GM18868 (cell line): ENCODE data around the gene IZUMO1R.
"Not testable (repeated sequence)": the region's sequence is repeated elsewhere in the genome, so short reads cannot be mapped to it uniquely, and the experiment has no call there.

Experiments used
- ATAC-seq: cut with Tn5 transposase; IDR thresholded peaks from one replicate; pipeline ENCODE4 v1.9.1; 2021; ENCODE audit warnings: mild to moderate bottlenecking, moderate library complexity; ENCODE audit not compliant: unreplicated experiment

Gene IZUMO1R

DNA sequence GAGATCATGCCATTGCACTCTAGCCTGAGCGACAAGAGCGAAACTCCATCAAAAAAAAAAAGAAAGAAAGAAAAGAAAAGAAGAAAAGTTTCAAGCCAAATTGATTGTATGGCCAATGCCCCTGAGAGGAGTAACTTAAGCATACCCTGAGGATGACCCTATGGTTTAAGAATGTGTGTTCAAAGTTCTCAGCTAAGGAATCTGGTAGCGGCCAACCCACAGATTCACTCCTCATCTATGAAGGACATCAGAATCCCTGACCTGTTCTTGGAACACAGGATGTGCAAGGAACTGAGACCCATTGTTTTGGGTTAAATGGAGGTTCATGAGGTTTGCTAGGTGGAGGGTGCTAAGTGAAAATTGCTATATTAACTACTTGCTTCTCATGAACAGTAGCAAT, 18.1 kb downstream of the IZUMO1R start:
- ATAC-seq: no peak

DNA sequence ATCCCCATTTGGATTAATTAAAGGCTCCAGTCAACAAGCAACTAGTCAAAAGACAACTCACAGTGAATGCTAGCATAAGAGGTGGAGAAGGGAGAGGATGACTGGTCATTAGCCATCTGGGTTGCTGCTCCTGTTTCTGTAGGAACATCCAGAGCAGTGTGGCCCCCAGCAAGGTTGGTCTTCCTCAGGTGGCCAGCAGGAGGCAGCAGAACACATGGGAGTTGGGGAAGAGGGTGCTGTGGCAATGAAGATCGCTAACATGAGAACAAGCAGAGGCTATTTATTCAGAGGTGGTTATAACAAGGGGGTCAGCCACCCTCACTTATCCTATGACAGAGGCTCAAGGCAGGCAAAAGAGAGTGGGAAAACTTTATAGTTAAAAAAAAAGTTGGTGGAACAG, 21.3 kb downstream of the IZUMO1R start:
- peak; percentile 91 for ATAC-seq

DNA sequence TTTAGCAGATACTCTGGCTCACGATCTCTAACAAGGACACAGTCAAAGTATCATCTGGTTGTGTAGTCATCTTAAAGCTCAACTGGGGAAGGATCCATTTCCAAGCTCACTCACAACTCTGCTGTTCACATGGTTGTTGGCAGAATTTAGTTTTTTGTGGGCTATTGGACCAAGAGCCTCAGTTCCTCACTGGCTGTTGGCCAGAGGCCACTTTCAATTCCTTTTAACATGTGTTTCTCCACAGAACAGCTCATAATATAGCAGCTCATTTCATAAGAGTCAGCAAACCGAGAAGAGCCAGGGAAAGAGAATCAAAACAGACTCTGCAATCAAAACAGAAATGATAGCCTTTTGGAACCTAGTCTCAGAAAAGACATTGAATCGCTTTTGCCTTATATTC, 22.6 kb downstream of the IZUMO1R start:
- ATAC-seq: no peak

- no peak for ATAC-seq
These were observed 24.3 kb downstream of the IZUMO1R start for GRCh38 chr11:94328587-94329080.

DNA sequence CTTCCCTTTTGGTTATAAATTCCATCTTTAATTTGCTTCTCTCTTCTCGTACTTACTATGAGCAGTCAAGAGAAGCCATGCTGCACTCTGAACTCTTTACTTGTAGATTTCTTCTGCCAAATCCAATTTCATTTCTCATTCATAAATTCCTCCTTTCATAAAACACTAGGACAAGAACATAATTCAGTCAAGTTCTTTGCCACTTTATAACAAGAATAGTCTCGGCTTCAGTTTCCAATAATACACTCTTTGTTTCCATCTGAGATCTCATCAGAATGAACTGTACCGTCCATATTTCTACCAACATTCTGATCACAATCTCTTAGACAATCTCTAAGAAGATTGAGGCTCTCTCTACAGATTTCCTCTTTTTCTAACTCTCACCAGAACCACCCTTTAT, 25.1 kb downstream of the IZUMO1R start:
- no peak for ATAC-seq

DNA sequence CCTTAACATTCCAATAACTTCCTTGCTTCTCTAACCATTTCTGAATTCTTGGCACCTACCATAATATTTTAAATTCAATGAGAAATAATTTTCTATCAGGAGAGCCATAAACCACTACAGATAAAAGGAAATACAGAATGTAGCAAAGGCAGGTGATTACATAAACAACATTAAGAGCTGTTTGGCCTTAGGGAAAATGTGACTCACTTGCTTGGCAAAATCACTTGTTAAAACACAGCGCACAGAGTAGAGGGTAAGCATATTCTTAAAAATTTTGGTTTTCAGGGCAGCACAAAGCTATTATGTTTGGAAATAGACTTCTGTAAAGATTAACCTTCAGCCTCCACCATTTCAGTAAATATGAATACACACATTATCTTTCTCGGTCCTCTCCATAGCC, 26.4 kb downstream of the IZUMO1R start:
- no peak for ATAC-seq

GRCh38 chr11:94332814-94333213, 28.4 kb downstream of the IZUMO1R start:
- ATAC-seq: no peak

- no peak for ATAC-seq
These were observed 31.7 kb downstream of the IZUMO1R start for GRCh38 chr11:94336033-94336432.

DNA sequence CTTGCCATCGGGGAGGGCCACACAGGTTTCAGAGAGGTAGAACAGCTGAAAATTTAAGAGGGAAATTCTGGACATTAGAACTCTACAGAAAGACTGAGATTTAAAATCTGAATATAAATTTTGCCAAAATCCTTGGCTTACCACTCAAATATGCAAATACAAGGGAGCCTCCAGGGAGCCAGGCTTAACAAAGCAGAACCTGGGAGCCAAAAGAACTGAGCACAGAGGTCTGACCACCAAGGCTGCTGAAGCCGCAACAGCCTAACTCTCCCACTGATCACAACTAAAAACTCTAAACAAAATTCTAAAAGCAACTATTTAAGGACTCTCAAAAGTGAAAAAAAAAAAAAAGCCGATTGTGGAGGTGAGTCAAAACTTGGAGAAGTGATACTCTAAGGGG, 34.3 kb downstream of the IZUMO1R start:
- ATAC-seq: no peak

DNA sequence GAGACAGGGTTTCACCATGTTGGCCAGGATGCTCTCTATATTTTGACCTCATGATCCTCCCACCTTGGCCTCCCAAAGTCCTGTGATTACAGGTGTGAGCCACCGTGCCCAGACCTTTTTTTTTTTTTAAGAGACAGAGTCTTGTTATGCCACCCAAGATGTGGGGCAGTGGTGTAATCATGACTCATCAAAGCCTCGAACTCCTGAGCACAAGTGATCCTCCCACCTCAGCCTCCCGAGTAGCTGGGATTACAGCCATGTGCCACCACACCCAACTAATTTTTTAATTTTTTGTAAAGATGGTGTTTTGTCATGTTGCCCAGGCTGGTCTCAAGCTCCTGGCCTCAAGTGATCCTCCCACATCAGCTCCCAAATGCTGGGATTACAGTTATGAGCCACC, 37.9 kb downstream of the IZUMO1R start:
- ATAC-seq: no peak

GRCh38 chr11:94343495-94343894, 39.1 kb downstream of the IZUMO1R start:
- ATAC-seq: no peak

- ATAC-seq: not testable (repeated sequence)
These were observed 41.9 kb downstream of the IZUMO1R start for GRCh38 chr11:94346311-94346710.

DNA sequence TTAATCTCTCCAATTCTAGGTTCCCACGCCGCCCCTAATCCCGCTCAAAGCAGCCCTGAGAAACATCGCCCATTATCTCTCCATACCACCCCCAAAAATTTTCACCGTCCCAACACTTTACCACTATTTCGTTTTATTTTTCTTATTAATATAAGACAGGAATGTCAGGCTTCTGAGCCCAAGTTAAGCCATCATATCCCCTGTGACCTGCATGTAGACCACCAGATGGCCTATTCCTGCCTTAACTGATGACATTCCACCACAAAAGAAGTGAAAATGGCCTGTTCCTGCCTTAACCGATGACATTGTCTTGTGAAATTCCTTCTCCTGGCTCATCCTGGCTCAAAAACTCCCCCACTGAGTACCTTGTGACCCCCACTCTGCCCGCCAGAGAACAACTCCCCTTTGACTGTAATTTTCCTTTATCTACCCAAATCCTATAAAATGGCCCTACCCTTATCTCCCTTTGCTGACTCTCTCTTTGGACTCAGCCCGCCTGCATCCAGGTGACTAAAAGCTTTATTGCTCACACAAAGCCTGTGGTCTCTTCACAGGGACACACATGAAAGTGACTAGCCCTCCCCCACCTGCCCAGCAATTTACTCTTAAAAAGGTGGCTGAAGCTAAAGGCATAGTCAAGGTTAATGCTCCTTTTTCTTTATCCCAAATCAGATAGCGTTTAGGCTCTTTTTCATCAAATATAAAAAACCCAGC, 46.6 kb downstream of the IZUMO1R start:
- ATAC-seq: not testable (repeated sequence)
